GM12891 (cell line): Measurements from ENCODE around the gene TEX38.

Source experiments
- POLR2A ChIP-seq: IDR thresholded peaks from 2 replicates; pipeline ENCODE4 v1.6.1; 2011; ENCODE audit warnings: low read depth, low read length, control low read depth
- POU2F2 ChIP-seq: IDR thresholded peaks from 2 replicates; pipeline ENCODE4 v1.6.1; 2011; ENCODE audit warnings: low read depth, mild to moderate bottlenecking, control low read depth, low read length, moderate library complexity

DNA sequence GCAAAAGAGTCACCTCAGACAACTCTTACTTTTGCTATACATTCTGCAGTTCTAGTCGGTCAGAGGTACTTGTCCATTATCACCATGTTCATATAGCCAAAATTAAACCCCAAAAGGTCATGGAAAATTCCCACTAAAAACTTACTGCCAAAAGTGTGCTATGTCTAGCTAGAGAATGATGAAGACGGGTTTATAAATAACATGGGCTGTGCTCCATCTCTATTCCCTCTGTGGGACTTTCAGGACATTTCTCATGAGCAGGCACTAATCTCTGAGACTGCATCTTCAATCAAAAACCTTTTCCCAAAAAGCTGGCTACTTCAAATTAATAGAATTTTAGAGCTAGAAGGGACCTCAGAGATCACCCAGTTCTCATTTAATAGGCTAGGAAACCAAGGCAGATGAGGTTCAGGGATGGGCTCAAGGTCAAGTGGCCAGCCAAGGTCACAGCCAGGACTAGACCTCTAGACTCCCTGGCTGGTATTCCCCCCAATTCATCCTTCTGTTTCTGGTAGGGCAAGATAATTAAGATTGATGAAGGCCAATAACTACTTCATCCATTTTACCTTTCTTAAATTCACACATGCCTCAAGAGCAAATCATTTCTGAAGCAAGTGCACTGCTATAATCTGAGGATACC, 34.1 kb upstream of the TEX38 start:
- TF ChIP-seq POLR2A (no peak), POU2F2 (no peak)
